Measurements from ENCODE around the gene TMEM236.

Gene TMEM236

GRCh38 chr10:17743437-17743836 is 8.6 kb upstream of the TMEM236 start:
- DNase-seq: no peak

- no peak for DNase-seq
Measured at GRCh38 chr10:17744341-17744861, 7.6 kb upstream of the TMEM236 start.

DNA sequence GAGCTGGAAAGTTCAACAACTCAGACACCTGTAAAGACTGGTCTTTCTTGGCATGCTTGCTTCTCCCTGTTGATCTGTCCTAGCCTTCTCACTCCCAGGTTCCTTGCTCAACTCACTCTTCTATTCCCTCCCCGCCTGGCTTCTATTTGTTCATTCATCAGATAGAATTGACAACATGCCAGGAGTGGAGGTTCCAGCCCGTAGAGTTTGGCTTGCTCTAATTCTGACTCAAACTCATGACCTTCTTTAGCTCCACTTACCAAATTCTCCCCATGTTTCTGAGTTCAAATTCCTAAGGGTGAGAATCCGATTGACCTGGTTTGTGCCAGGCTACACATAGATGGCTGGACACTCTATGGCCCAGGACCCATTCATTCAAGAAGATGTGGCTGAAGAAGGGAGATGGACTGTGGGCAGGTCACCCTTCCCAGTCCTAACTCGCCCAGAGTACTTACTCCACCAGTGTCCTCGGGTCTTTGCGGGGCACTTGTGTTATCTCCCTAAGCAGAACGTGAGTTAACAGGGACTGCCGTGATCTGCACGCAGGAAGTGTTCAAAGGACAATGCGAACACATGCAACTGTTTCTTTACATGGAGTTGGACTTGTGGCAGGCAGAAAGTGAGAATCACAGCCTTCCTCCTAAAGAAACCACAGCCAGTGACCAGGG is 4.0 kb upstream of the TMEM236 start:
- DNase-seq: no peak

DNA sequence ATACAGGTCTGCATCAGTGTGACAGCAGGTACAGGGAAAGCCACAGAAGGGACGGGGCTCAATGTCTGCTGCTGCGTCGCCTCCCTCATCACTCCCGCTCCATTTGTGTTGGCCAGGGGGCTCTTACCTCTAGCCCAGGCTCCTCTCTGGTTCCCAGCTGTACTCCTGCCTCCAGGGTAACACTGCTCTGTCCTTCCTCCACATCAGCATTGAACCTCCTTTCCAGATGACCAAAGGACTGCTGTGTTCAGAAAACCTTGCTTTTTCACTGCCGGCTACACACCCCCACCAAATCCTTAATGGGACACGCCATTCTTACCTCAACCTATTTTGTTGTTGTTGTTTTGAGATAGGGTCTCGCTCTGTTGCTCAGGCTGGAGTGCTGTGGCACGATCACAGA is 2.1 kb upstream of the TMEM236 start:
- DNase-seq: no peak

- DNase-seq: no peak
Measured at GRCh38 chr10:17756557-17757217, 4.7 kb downstream of the TMEM236 start.

DNA sequence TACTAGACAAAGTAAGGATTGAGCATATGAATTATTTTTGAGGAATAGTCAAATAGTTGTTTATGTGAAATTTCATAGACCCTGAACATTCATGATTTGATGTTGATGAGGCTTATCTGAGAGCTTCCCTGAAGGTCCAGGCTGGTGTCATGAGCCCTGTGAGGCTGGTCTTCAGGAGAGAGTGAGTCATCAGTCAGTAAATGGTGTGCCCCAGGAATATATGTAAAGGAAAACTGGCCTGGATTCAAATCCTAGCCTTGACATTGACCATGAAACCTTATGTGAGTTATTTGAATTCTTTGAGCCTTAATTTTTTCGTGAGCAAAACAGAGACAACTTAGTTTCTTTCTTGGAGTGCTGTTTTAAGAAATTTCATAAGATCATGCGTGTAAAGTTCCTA is 6.2 kb downstream of the TMEM236 start:
- no peak for DNase-seq

DNA sequence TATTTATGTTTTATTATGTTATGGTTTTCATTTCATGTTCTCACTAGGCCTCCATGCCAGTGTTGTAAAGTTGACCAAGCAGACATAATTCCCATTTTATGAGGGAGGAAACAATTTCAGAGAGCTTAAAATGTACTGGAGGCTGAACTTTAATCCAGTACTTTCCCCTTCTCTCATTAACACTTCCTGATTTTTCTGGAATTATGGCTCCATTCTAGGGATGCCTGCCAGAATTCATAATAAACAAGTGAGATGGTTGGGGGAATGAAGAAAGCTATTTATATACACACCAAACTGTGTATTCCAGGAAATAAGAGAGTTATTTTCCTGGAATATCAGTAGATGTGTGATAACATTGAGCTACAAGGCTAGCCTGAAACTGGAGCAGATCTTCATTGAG is 6.9 kb downstream of the TMEM236 start:
- DNase-seq: no peak

DNA sequence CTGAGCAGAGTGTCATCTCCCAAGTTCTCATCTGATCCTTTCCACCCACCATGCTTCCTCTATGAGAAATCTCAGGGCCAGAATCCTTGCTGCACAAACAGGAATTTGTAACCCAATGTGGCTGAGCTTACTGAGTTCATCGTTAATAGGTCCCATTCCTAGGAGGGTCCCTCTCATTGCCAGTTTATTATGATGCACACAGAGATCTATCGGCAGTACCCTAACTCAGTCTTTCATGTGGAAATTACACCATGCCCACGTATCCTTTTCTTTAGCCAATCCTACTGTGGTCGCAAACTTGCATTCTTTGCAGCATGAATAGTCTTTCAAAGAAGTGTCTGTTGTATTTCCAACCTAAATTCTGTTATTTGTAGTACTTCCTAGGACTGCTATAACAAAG is 12.1 kb downstream of the TMEM236 start:
- DNase-seq: no peak

DNA sequence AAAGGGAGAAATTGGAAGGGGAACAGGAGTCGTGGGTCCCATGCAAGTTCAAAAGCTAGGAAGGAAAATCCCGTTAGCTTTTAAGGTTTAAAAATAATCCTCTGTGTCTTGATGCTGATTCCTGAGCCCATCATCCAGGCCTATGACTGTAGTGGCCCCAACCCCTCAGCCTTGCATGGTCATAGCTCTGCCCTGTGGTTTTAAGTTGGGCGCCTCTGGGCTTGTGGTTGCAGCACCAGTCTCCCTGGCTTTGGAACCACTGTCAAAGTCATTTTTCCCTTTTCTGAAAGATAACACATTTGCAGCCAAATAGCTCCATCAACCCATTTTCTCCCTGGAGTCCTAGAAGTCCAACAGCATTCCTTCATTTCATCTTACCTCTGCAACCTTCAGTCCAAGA is 13.6 kb downstream of the TMEM236 start:
- DNase-seq: no peak

DNA sequence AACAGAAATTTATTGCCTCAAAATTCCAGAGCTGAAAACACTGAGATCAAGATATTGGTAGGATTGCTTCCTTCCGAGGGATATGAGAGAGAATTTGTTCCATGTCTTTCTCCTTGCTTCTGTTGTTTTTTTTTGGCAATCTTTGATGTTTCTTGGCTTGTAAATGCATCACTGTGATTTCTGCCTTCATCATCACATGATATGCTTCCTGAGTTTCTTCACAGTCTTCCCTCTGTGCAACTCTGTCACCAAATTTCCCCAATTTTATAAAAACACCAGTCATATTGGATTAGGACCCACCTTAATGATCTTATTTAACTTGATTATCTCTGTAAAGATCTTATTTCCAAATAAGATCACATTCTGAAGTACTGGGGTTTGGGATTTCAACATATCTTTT is 14.7 kb downstream of the TMEM236 start:
- no peak for DNase-seq

DNA sequence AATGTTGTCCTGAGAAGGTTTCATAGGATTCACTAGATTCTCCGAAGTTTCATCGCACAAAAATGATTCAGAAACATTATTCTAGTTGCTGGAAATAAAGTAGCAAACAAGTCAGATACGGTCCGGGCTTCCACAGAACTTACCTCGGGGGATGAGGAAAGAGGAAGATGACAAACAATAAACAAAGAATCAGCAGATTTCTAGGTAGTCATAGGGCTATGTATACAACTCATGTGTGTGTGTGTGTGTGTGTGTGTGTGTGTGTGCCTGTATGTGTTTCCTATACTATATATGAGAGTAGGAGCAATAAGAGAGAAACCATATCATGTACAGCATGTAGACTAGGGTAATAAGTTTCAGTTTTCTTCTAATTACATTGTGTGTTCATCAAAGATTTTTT is 16.5 kb downstream of the TMEM236 start:
- no peak for DNase-seq

DNA sequence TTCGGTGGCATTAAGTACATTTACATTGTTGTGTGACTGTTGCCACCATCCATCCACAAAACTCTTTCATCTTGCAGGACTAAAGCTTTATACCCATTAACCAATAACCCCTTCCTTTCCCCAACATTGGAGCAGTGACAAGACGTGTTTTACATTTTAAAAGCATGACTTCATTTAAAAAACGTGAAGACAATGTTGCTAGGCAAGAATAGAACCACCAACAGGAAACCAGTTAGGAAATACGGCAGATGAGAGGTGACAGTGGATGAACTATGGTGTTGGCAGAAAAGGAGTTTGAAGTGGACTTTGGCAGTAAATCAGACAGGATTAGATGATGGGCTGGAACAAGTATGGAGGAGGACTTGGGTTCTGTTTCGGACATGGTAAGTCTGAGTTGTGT is 17.0 kb downstream of the TMEM236 start:
- no peak for DNase-seq

- no peak for DNase-seq
Measured at GRCh38 chr10:17771017-17771416, 19.0 kb downstream of the TMEM236 start.

GRCh38 chr10:17779784-17780183 is 27.8 kb downstream of the TMEM236 start:
- DNase-seq: no peak

GRCh38 chr10:17780727-17781126 is 28.7 kb downstream of the TMEM236 start:
- DNase-seq: no peak

GRCh38 chr10:17781856-17782255 is 29.9 kb downstream of the TMEM236 start:
- DNase-seq: no peak

- DNase-seq: peak; percentile 17
Measured at GRCh38 chr10:17782921-17783665, 31.1 kb downstream of the TMEM236 start.

DNA sequence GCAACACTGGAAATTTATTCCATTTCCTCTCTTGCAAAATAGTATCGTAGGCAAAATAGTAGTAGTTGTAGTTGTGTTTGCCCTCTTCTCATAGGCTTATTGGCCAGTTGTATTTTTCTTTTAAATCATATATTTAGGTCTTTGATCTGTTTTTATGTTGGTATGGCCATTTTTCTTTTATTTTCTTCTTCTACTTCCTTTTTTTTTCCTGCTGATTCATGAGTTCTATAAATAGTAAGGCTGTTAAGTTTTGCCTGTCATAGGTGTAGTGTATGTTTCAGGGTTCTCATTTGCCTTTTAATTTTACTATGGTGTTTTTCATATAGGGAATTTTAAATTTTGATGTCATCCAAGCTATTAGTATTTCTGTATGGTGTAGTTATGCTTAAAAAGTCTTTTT is 31.8 kb downstream of the TMEM236 start:
- no peak for DNase-seq

- DNase-seq: no peak
Measured at GRCh38 chr10:17784688-17785087, 32.7 kb downstream of the TMEM236 start.

DNA sequence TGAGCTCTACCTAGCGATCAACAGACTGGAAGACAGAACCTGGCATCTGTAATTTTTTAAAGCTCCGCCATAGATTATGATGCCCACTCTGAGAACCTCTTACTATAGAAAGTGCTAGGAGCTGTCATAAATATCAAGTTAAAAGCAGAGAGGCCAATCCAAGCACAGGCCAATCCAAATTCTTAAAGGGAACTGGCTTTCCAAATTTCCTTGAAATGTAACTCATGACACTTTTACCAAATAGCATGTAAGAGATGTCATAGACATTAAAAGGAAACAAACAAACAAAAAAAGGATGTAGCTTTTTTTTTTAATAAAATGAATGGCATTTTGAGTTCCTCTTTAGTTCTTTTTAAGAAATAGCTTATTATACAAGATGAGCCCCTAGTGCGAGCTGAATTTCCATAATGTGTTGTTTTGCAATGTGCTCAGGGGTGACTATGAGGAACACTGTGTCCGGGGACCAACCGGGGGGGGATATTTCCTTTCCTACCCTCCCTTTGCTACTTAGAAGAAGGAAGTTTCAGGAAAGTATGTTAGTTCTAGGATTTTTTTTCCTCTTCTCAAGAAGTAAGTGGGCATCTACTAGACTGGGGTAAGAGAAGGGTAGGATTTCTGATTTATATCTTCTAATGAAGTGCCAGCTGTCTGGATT is 33.4 kb downstream of the TMEM236 start:
- DNase-seq: no peak

DNA sequence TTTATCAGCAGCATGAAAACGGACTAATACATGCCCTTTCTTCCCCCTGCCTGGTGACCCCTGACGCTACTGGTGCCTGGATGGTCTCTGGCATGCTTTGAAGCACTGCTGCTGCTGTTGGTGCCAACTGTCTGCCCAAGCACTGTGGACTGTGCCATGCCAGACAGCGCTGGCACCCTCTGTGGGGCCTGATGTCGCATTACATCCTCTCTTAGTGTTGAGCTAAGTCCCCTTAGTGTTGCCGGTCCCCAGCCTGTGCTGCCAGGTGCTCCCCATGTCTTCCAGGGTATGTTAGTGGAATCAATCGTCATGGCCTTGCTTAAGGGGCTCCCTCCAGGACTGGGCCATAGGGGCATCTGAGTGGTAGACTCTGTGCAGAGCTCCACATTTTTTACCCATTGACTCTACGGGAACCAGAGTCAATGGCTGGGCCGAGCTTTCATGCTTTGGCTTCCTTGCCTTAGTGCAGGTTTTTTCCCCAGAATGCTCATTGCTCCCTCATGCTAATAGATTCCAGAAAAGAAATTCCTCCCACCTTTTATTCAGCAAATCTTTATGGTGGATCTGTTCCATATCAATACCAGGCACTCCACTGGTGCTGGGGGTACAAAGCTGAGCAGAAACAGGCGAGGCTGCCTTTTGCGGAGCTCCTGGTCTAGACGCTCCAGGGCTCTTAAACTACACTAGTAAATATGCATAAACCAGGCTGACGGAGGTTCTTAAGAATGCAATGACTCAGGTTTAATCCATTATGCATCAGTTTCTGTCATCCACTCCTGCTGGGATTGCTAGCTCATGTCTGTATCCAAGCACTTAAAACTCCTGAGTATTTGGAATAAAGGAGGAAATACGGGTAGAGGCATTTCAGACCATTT is 35.3 kb downstream of the TMEM236 start:
- no peak for DNase-seq

DNA sequence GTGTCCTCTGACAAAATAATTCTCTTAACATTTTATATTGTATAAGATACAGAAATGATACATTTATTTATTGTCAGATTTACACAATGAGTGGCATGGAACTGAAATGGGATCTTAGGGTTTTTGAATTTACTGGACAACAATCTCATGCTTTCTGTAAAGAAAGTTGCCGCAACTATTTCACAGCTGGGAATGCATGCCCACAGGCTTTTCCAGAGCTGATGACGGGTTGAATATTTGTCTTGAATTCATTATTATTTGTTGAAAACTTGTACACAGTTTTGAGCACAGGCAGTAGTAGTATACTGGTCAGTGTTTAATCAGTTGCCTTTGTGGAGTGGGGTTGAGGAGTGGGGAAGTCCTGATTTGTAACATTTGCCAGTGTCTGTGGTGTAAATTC is 36.6 kb downstream of the TMEM236 start:
- DNase-seq: no peak
